Mucosa of rectum (tissue), 2 donors: ENCODE data around the gene SEC11C.

ENCODE experiments used
- H3K27ac ChIP-seq, 2 donors: one replicate each; pipeline ENCODE4 v1.7.0; 2013; ENCODE audit warnings: inconsistent platforms in 2 of 2, low read depth in 2 of 2, low read length in 2 of 2
- H3K27me3 ChIP-seq, 2 donors: one replicate each; pipeline ENCODE4 v1.7.0; 2013; ENCODE audit warnings: low read length in 2 of 2; ENCODE audit not compliant: control insufficient read depth in 2 of 2, insufficient read depth in 2 of 2
- H3K36me3 ChIP-seq, 2 donors: one replicate each; pipeline ENCODE4 v1.7.0; 2013; ENCODE audit warnings: low read length in 2 of 2; ENCODE audit not compliant: control insufficient read depth in 2 of 2, insufficient read depth in 2 of 2
- H3K4me1 ChIP-seq, 2 donors: one replicate each; pipeline ENCODE4 v1.7.0; 2013; ENCODE audit warnings: low read length in 2 of 2, mild to moderate bottlenecking in 1 of 2; ENCODE audit not compliant: control insufficient read depth in 2 of 2, insufficient read depth in 2 of 2
- H3K4me3 ChIP-seq, 2 donors: one replicate each; pipeline ENCODE4 v1.7.0; 2013; ENCODE audit warnings: low read length in 2 of 2
- H3K9ac ChIP-seq, 2 donors: one replicate each; pipeline ENCODE4 v1.7.0; 2013; ENCODE audit warnings: low read length in 2 of 2, low read depth in 1 of 2, mild to moderate bottlenecking in 1 of 2
- H3K9me3 ChIP-seq, 2 donors: one replicate each; pipeline ENCODE4 v1.7.0; 2013; ENCODE audit warnings: low read length in 2 of 2; ENCODE audit not compliant: control insufficient read depth in 2 of 2
- donor health status: healthy.
- donor health status: Normal muscosa, but diverticular disease.

Gene SEC11C

GRCh38 chr18:59139615-59140301 is at the start of gene SEC11C:
Gene SEC11C, plus strand, starts transcription at chr18:59139884. Its CDS starts 65 bp downstream, at chr18:59139949.
- H3K4me3 ChIP-seq, result peak within 1 kb of the TSS; percentile 86 to 92
- no peaks in the 10 kb centered on the region for H3K36me3 ChIP-seq
- H3K9ac ChIP-seq, result peak within 1 kb of the TSS; percentile 67 to 86
- H3K4me1 ChIP-seq, result peaks cover 6 to 9% of the 10 kb centered on the region in 2 donors
- peaks cover 0 to 12% of the 10 kb centered on the region in 2 donors for H3K27me3 ChIP-seq
- peak within 1 kb of the TSS; percentile 86 to 90 for H3K27ac ChIP-seq
- no peaks in the 10 kb centered on the region for H3K9me3 ChIP-seq

GRCh38 chr18:59090966-59091603 is 48.6 kb upstream of the SEC11C start:
- Histone ChIP-seq H3K27me3 (no peaks in the 10 kb centered on the region), H3K36me3 (no peaks in the 10 kb centered on the region), H3K4me3 (no peak overlapping the region), H3K27ac (no peak overlapping the region), H3K4me1 (no peaks in the 10 kb centered on the region), H3K9ac (no peak overlapping the region), H3K9me3 (no peaks in the 10 kb centered on the region)

GRCh38 chr18:59093668-59094067 is 46.0 kb upstream of the SEC11C start:
- no peaks in the 10 kb centered on the region for H3K9me3 ChIP-seq
- no peaks in the 10 kb centered on the region for H3K36me3 ChIP-seq
- no peak overlapping the region for H3K9ac ChIP-seq
- no peaks in the 10 kb centered on the region for H3K4me1 ChIP-seq
- H3K27ac ChIP-seq, result no peak overlapping the region
- H3K4me3 ChIP-seq, result no peak overlapping the region
- H3K27me3 ChIP-seq, result no peaks in the 10 kb centered on the region

- no peak overlapping the region for H3K27ac ChIP-seq
- H3K9ac ChIP-seq, result no peak overlapping the region
- no peaks in the 10 kb centered on the region for H3K36me3 ChIP-seq
- H3K4me1 ChIP-seq, result no peaks in the 10 kb centered on the region
- no peaks in the 10 kb centered on the region for H3K27me3 ChIP-seq
- H3K9me3 ChIP-seq, result no peaks in the 10 kb centered on the region
- H3K4me3 ChIP-seq, result no peak overlapping the region
These were observed 45.1 kb upstream of the SEC11C start for GRCh38 chr18:59094569-59094968.

- no peaks in the 10 kb centered on the region for H3K27me3 ChIP-seq
- no peaks in the 10 kb centered on the region for H3K9me3 ChIP-seq
- H3K9ac ChIP-seq, result no peak overlapping the region
- H3K4me1 ChIP-seq, result no peaks in the 10 kb centered on the region
- H3K27ac ChIP-seq, result no peak overlapping the region
- no peak overlapping the region for H3K4me3 ChIP-seq
- no peaks in the 10 kb centered on the region for H3K36me3 ChIP-seq
These were observed 43.4 kb upstream of the SEC11C start for GRCh38 chr18:59096098-59096789.

- H3K27ac ChIP-seq, result no peak overlapping the region
- H3K9me3 ChIP-seq, result no peaks in the 10 kb centered on the region
- H3K4me1 ChIP-seq, result no peaks in the 10 kb centered on the region
- H3K27me3 ChIP-seq, result peaks cover 0 to 2% of the 10 kb centered on the region in 2 donors
- H3K9ac ChIP-seq, result no peak overlapping the region
- H3K4me3 ChIP-seq, result no peak overlapping the region
- H3K36me3 ChIP-seq, result no peaks in the 10 kb centered on the region
These were observed 37.8 kb upstream of the SEC11C start for GRCh38 chr18:59101830-59102414.

- Histone ChIP-seq H3K36me3 (no peaks in the 10 kb centered on the region), H3K27me3 (peaks cover 2 to 7% of the 10 kb centered on the region in 2 donors), H3K9ac (no peak overlapping the region), H3K4me3 (no peak overlapping the region), H3K9me3 (no peaks in the 10 kb centered on the region), H3K27ac (no peak overlapping the region), H3K4me1 (no peaks in the 10 kb centered on the region)
These were observed 30.3 kb upstream of the SEC11C start for GRCh38 chr18:59109375-59109774.

GRCh38 chr18:59114160-59114559 is 25.5 kb upstream of the SEC11C start:
- no peak overlapping the region for H3K4me3 ChIP-seq
- H3K27ac ChIP-seq, result no peak overlapping the region
- H3K9ac ChIP-seq, result no peak overlapping the region
- H3K9me3 ChIP-seq, result no peaks in the 10 kb centered on the region
- peaks cover 0 to 7% of the 10 kb centered on the region in 2 donors for H3K27me3 ChIP-seq
- no peaks in the 10 kb centered on the region for H3K36me3 ChIP-seq
- H3K4me1 ChIP-seq, result no peaks in the 10 kb centered on the region

GRCh38 chr18:59123588-59124369 is 15.9 kb upstream of the SEC11C start:
- Histone ChIP-seq H3K4me1 (no peaks in the 10 kb centered on the region), H3K36me3 (no peaks in the 10 kb centered on the region), H3K4me3 (no peak overlapping the region), H3K27me3 (peaks cover 6 to 10% of the 10 kb centered on the region in 2 donors), H3K9me3 (no peaks in the 10 kb centered on the region), H3K9ac (no peak overlapping the region), H3K27ac (no peak overlapping the region)
